Stimulated activated CD8-positive, alpha-beta memory T cell treated with anti-CD3 and anti-CD28 coated beads, Interleukin-4, amount 100 ng/mL, for 24 hours (primary cell): ENCODE results near the gene CCM2.

Source experiments
- DNase-seq: peaks from one replicate; pipeline ENCODE4 v3.0.0-alpha.2; 2020; ENCODE audit warnings: low read depth

CCM2 gene

GRCh38 chr7:45000093-45001032 lies at the start of gene CCM2:
Gene CCM2 (plus strand): TSS chr7:45000201. CDS start chr7:45000334, 133 bp downstream.
- no peak for DNase-seq

GRCh38 chr7:44953156-44953555 lies 46.8 kb upstream of the CCM2 start:
- DNase-seq: no peak

GRCh38 chr7:44955733-44956132 lies 44.3 kb upstream of the CCM2 start:
- DNase-seq: no peak

GRCh38 chr7:44956157-44956766 lies 43.7 kb upstream of the CCM2 start:
- DNase-seq: no peak

GRCh38 chr7:44958645-44959344 lies 41.2 kb upstream of the CCM2 start:
- no peak for DNase-seq

GRCh38 chr7:44959433-44959951 lies 40.5 kb upstream of the CCM2 start:
- no peak for DNase-seq

- no peak for DNase-seq
These were observed 39.9 kb upstream of the CCM2 start for GRCh38 chr7:44960011-44960580.

- no peak for DNase-seq
These were observed 38.0 kb upstream of the CCM2 start for GRCh38 chr7:44961844-44962482.

- no peak for DNase-seq
These were observed 37.3 kb upstream of the CCM2 start for GRCh38 chr7:44962483-44963251.

- no peak for DNase-seq
These were observed 36.4 kb upstream of the CCM2 start for GRCh38 chr7:44963364-44964290.

- DNase-seq: no peak
These were observed 35.6 kb upstream of the CCM2 start for GRCh38 chr7:44964384-44964830.

- no peak for DNase-seq
These were observed 35.1 kb upstream of the CCM2 start for GRCh38 chr7:44964831-44965440.

- DNase-seq: no peak
These were observed 34.5 kb upstream of the CCM2 start for GRCh38 chr7:44965441-44965903.

GRCh38 chr7:44965937-44966730 lies 33.9 kb upstream of the CCM2 start:
- no peak for DNase-seq

GRCh38 chr7:44966731-44967538 lies 33.1 kb upstream of the CCM2 start:
- no peak for DNase-seq

GRCh38 chr7:44967571-44968446 lies 32.2 kb upstream of the CCM2 start:
- no peak for DNase-seq
